Glutamatergic neuron (in vitro differentiated cells): ENCODE results near the gene NEXN. TPM values are rescaled to one million over a fixed set of nuclear protein-coding genes. Genes with fewer than 3 reads are reported as not detected.

Source experiments
- DNase-seq: peaks from one replicate; pipeline ENCODE4 v3.0.0; 2022
- H3K27ac Mint-ChIP-seq: one replicate; pipeline ENCODE4 v1.8.0; 2020; ENCODE audit warnings: mild to moderate bottlenecking, mixed read lengths, inconsistent platforms; ENCODE audit not compliant: unreplicated experiment
- H3K27me3 Mint-ChIP-seq: one replicate; pipeline ENCODE4 v1.8.0; 2020; ENCODE audit warnings: mild to moderate bottlenecking, moderate library complexity, mixed read lengths, inconsistent platforms; ENCODE audit not compliant: unreplicated experiment
- H3K36me3 Mint-ChIP-seq: one replicate; pipeline ENCODE4 v1.8.0; 2020; ENCODE audit warnings: mild to moderate bottlenecking, mixed read lengths, inconsistent platforms; ENCODE audit not compliant: unreplicated experiment
- H3K4me1 Mint-ChIP-seq: one replicate; pipeline ENCODE4 v1.8.0; 2020; ENCODE audit warnings: mild to moderate bottlenecking, low read depth, mixed read lengths, inconsistent platforms; ENCODE audit not compliant: unreplicated experiment
- H3K4me3 Mint-ChIP-seq: one replicate; pipeline ENCODE4 v1.8.0; 2020; ENCODE audit warnings: mild to moderate bottlenecking, mixed read lengths, inconsistent platforms; ENCODE audit not compliant: unreplicated experiment
- H3K9me3 Mint-ChIP-seq: one replicate; pipeline ENCODE4 v1.8.0; 2020; ENCODE audit warnings: mild to moderate bottlenecking, moderate library complexity, mixed read lengths, inconsistent platforms; ENCODE audit not compliant: unreplicated experiment
- total RNA-seq: library from RNA; stranded (reverse); fragmentation: NEBNext Ultra II Directional; extraction: Animal tissue kit (Norgen Biotek cat#: 25700); gene quantifications from one replicate; pipeline ENCODE4 v1.2.1, GENCODE V29; 2021; ENCODE audit not compliant: unreplicated experiment
- TF ChIP-seq, protein P1 (sequence below): fragments of 200-600 bp; sonication (generic); IDR thresholded peaks from one replicate; pipeline ENCODE4 v1.5.0; 2021; ENCODE audit not compliant: partially characterized antibody, unreplicated experiment

Gene NEXN
- total RNA-seq, 1 donor from 2014 or later = 0.76 TPM

- no peak overlapping the region for H3K27ac Mint-ChIP-seq
Observed at GRCh38 chr1:77925518-77925917, 37.1 kb downstream of the NEXN start.

GRCh38 chr1:77925956-77926355, 37.5 kb downstream of the NEXN start:
- TF ChIP-seq, protein P1, sequence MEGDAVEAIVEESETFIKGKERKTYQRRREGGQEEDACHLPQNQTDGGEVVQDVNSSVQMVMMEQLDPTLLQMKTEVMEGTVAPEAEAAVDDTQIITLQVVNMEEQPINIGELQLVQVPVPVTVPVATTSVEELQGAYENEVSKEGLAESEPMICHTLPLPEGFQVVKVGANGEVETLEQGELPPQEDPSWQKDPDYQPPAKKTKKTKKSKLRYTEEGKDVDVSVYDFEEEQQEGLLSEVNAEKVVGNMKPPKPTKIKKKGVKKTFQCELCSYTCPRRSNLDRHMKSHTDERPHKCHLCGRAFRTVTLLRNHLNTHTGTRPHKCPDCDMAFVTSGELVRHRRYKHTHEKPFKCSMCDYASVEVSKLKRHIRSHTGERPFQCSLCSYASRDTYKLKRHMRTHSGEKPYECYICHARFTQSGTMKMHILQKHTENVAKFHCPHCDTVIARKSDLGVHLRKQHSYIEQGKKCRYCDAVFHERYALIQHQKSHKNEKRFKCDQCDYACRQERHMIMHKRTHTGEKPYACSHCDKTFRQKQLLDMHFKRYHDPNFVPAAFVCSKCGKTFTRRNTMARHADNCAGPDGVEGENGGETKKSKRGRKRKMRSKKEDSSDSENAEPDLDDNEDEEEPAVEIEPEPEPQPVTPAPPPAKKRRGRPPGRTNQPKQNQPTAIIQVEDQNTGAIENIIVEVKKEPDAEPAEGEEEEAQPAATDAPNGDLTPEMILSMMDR = no peak
- Mint-ChIP-seq H3K36me3 (no peaks in the 10 kb centered on the region), H3K4me1 (no peaks in the 10 kb centered on the region), H3K9me3 (no peaks in the 10 kb centered on the region), H3K27ac (no peak overlapping the region), H3K4me3 (no peak overlapping the region), H3K27me3 (peaks cover 2% of the 10 kb centered on the region)
- no peak for DNase-seq

More at GRCh38 chr1:77925518-77925917, 37.1 kb downstream of the NEXN start:
- TF ChIP-seq, protein P1 = no peak
- H3K27me3 Mint-ChIP-seq = peaks cover 2% of the 10 kb centered on the region
- H3K4me1 Mint-ChIP-seq = no peaks in the 10 kb centered on the region
- H3K36me3 Mint-ChIP-seq = no peaks in the 10 kb centered on the region
- H3K9me3 Mint-ChIP-seq = no peaks in the 10 kb centered on the region
- no peak overlapping the region for H3K4me3 Mint-ChIP-seq
- DNase-seq = no peak

DNA sequence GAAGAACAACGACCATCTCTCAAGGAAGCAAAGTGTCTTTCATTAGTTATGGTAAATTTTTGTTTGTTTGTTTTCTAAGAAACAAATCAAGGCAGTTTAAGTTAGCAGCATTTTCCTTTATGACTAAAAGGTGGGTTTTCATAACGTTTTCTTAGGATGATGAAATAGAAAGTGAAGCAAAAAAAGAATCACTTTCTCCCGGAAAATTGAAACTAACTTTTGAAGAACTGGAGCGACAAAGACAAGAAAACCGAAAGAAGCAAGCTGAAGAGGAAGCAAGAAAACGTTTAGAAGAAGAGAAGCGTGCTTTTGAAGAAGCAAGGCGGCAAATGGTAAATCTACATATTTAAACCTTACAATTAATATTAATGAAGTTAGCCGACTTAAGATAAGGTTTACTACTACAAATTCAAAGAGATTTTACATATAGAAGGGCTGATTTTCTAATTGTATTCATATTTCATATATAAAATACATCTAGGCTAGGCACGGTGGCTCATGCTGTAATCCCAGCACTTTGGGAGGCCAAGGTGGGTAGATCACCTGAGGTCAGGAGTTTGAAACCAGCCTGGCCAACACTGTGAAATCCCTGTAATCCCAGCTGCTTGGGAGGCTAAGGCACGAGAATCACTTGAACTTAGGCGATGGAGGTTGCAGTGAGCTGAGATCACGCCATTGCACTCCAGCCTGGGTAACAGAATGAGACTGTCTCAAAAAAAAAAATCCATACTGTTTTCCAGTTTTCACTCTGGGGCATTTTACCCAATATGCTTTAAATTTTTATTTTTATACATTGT, 38.3 kb downstream of the NEXN start:
- TF ChIP-seq, protein P1 = no peak
- Mint-ChIP-seq H3K4me3 (no peak overlapping the region), H3K27ac (no peak overlapping the region), H3K36me3 (no peaks in the 10 kb centered on the region), H3K4me1 (no peaks in the 10 kb centered on the region), H3K27me3 (peaks cover 2% of the 10 kb centered on the region), H3K9me3 (no peaks in the 10 kb centered on the region)
- DNase-seq = no peak

- H3K4me1 Mint-ChIP-seq = no peaks in the 10 kb centered on the region
- H3K27ac Mint-ChIP-seq = no peak overlapping the region
- H3K36me3 Mint-ChIP-seq = no peaks in the 10 kb centered on the region
- no peaks in the 10 kb centered on the region for H3K9me3 Mint-ChIP-seq
- TF ChIP-seq, protein P1 = no peak
- no peak for DNase-seq
- H3K4me3 Mint-ChIP-seq = no peak overlapping the region
- H3K27me3 Mint-ChIP-seq = peaks cover 2% of the 10 kb centered on the region
Observed at GRCh38 chr1:77927414-77927813, 39.0 kb downstream of the NEXN start.

DNA sequence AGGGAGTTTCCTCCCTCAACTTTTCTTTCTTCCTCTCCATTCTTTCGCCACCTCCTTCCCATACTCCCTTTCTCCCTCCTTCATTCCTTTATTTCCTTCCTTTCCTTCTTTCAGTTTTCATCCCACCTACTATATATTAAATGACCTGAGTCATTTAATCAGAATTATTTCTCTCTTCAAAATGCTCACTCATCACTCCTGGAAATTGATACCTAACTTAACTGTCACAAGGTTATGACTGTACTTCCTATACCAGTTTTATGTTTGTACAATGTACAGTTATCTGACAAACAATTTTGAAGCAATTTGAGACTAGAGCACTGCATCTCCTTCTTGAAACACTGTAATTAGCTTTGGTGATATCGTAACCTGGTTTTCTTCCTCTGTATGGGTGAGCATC, 41.4 kb downstream of the NEXN start:
- Mint-ChIP-seq H3K4me1 (no peaks in the 10 kb centered on the region), H3K27me3 (peaks cover 2% of the 10 kb centered on the region), H3K27ac (no peak overlapping the region), H3K9me3 (no peaks in the 10 kb centered on the region), H3K36me3 (no peaks in the 10 kb centered on the region), H3K4me3 (no peak overlapping the region)
- DNase-seq = no peak
- TF ChIP-seq, protein P1 = no peak
